DMS114 treated with DMSO at 0.1 percent for 48 hours (cell line): ENCODE results near the gene FLT1.

Experiments used
- DNase-seq: peaks from one replicate; lab custom pipeline; 2025; ENCODE audit not compliant: unreplicated experiment; lab: John Stamatoyannopoulos, UW

Gene FLT1

GRCh38 chr13:28346154-28346553 lies 148.8 kb downstream of the FLT1 start:
- DNase-seq: no peak

- no peak for DNase-seq
These were observed 150.8 kb downstream of the FLT1 start for GRCh38 chr13:28344163-28344562.

- no peak for DNase-seq
These were observed 152.7 kb downstream of the FLT1 start for GRCh38 chr13:28342251-28342650.

GRCh38 chr13:28340272-28340793 lies 154.6 kb downstream of the FLT1 start:
- no peak for DNase-seq

- DNase-seq: no peak
These were observed 155.5 kb downstream of the FLT1 start for GRCh38 chr13:28339419-28339818.

- DNase-seq: no peak
These were observed 156.2 kb downstream of the FLT1 start for GRCh38 chr13:28338742-28339141.

- DNase-seq: no peak
These were observed 156.8 kb downstream of the FLT1 start for GRCh38 chr13:28338006-28338574.

GRCh38 chr13:28337166-28338005 lies 157.5 kb downstream of the FLT1 start:
- no peak for DNase-seq

- DNase-seq: no peak
These were observed 158.7 kb downstream of the FLT1 start for GRCh38 chr13:28336193-28336657.

- DNase-seq: no peak
These were observed 161.6 kb downstream of the FLT1 start for GRCh38 chr13:28333204-28333881.

- DNase-seq: no peak
These were observed 165.4 kb downstream of the FLT1 start for GRCh38 chr13:28329395-28330158.

- DNase-seq: no peak
These were observed 166.7 kb downstream of the FLT1 start for GRCh38 chr13:28328271-28328607.

GRCh38 chr13:28327373-28328270 lies 167.3 kb downstream of the FLT1 start:
- DNase-seq: no peak

GRCh38 chr13:28326056-28326455 lies 168.9 kb downstream of the FLT1 start:
- DNase-seq: no peak

- no peak for DNase-seq
These were observed 169.9 kb downstream of the FLT1 start for GRCh38 chr13:28325022-28325421.

- peak; percentile 15 for DNase-seq
These were observed 170.6 kb downstream of the FLT1 start for GRCh38 chr13:28324181-28324789.

GRCh38 chr13:28322256-28322905 lies 172.5 kb downstream of the FLT1 start:
- no peak for DNase-seq

GRCh38 chr13:28321756-28322155 lies 173.2 kb downstream of the FLT1 start:
- DNase-seq: no peak

- DNase-seq: no peak
These were observed 173.9 kb downstream of the FLT1 start for GRCh38 chr13:28320884-28321574.
